Activated T-cell treated with anti-CD3 and anti-CD28 coated beads, Interleukin-2, amount 50 U/mL, for 48 hours (primary cell): ENCODE results near the gene ECPAS.
"Not testable (repeated sequence)": the region's sequence is repeated elsewhere in the genome, so short reads cannot be mapped to it uniquely, and the experiment has no call there.

ENCODE experiments used
- DNase-seq, 2 experiments: peaks; one replicate each; pipeline ENCODE4 v3.0.0-alpha.2; 2020

The ECPAS gene

DNA sequence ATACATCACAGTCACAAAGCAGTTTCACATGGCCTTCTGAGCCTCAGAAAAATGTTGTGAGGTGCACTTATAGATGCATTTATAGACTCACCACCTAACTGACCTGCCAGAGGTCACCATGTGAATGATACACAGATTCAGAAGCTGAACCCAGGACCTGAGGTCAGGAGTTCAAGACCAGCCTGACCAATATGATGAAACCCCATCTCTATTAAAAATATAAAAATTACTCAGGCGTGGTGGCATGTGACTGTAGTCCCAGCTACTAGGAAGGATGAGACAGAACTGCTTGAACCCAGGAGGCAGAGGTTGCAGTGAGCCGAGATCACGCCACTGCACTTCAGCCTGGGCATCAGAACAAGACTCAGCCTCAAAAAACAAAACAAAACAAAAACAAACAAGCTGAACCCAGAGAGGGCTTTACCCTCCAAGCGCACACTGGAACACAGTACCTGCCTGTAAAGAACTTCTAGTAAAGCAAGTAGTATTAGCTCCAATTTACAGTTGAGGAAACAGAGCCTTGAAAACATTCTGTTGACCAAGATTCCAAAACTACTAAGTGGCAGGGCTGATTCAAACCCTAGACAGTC is 16.3 kb downstream of the ECPAS start:
- DNase-seq = no peak

GRCh38 chr9:111463048-111463447 is 21.1 kb downstream of the ECPAS start:
- no peak for DNase-seq

DNA sequence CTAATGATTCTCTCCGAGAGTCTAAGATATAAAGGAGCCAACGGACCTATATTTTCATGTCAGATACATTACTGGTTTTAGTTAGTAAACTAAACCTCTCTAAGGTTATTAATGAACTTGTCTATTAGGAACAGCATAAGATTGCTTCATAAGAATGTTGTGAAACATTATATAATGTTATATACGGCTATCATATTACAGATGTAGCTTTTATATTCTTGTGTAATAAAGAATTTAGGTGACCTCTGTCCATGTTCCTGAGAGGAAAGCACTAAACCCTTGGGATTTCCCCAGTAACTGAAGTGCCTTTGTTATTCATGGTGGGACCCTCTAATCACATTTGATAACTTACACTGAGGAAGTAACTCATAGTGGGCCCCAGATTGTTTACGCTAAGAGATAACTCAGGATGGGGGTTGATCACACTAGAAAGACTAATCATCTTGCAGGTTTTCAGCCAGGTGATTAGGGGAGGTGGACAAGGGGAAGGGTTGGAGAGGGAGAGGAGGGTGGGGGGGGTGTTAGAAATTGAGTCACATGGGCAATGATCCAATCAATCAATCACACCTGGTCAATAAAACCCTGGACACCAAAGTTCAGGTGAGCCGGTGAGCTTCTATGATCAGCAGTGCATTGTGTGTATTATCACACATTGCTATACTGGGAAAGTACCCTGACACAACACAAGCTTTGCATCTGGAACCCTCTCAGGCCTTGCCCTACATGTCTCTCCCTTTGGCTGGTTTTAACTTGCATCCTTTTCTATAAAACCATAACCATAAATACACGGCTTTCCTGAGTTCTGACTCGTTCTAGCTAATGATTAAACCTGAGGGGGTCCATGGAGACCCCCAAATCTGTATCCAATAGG is 25.8 kb downstream of the ECPAS start:
- DNase-seq = no peak

DNA sequence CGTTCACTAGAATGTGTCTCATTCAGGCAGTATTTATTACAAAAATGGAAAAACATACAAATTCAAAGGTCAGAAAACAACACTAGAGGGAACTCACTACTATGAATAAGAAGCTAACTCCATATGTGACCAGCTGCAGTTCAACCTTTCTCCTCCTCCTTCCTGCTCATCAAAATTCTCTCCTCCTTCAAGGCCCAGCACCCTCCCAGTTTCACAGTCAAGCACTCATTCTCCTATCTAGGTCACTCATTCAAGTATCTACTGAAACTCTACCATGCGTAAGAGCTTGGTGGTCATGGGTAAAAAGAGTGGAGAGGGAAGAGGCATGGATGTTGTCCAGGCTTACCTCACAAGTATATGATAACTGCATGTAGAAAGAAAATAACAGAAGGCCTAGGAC is 27.7 kb downstream of the ECPAS start:
- DNase-seq = no peak

- DNase-seq = no peak
Observed at GRCh38 chr9:111455638-111456037, 28.5 kb downstream of the ECPAS start.

DNA sequence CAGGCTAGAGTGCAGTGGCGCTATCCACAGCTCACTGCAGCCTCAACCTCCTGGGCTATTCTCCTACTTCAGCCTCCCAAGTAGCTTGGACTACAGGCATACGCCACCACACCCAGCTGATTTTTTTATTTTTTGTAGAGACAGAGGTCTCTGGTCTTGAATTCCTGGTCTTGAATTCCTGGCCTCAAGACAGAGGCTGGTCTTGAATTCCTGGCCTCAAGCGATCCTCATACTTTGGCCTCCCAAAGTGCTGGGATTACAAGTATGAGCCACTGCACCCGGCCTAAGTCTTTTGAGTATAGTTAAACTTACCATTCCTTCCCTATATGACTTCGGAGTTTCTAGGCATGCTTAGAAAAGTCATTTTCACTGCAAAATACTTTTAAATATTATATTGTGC is 29.4 kb downstream of the ECPAS start:
- DNase-seq = no peak

DNA sequence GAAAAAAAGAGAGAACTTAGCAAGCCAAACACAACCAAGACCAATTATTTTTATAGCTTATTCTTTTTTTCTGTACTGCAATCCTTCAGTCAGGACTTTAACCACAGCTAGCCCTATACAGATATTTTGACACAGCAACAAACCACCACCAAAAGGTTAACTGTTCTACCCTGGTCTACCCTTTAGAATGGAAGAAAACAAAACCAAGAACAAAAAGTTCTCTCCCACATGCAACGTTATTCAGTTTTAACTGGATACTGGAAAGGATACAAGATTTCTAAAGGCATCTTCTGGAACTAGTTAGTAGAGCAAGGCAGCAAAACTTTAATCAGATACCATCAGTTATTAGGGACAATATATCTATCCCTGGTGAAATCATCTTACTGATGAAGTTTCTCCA is 32.6 kb downstream of the ECPAS start:
- no peak for DNase-seq

DNA sequence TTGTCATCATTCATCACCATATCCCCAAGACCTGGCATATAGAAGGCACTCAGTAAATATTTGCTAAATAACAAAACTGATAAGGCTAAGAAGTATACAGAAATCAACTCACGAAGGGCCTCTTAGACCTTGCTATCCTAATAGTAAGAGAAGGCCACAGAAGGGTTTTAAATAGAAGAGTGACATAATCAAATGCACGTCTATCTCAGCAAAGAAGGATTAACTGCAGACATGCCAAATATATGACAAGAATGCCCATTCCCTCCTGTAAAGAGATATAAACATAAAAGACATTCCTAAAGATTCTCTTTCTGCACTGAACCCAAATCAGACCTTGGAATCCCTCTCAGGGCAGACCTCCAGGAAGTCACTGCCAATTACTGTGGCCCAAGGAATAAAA is 34.1 kb downstream of the ECPAS start:
- DNase-seq = no peak

- no peak for DNase-seq
Observed at GRCh38 chr9:111449705-111450104, 34.5 kb downstream of the ECPAS start.

DNA sequence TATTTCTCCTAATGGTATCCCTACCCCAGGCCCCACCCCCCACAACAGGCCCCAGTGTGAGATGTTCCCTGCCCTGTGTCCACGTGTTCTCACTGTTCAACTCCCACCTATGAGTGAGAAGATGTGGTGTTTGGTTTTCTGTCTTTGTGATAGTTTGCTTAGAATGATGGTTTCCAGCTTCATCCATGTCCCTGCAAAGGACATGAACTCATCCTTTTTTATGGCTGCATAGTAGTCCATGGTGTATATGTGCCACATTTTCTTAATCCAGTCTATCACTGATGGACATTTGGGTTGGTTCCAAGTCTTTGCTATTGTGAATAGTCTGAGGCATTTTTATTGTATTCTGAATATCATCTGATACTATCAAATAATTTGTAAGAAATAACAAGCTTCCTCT is 38.4 kb downstream of the ECPAS start:
- not testable (repeated sequence) for DNase-seq

DNA sequence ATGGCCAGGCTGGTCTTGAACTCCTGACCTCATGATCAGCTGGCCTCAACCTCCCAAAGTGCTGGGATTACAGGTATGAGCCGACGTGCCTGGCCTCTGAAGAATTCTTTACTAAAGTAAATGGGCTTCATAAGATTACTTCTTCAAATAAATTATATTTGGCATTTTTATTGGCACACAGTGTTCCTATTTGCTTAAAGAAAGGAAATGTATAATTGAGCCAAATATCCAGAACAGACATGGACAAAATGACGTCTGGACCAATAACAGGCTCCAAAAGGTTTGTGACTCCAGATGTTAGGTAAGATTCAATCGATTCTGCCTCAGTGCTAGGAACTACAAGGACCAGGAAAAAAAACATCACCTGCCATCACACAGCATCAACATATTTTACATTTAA is 40.7 kb downstream of the ECPAS start:
- no peak for DNase-seq

- DNase-seq = no peak
Observed at GRCh38 chr9:111442360-111443027, 41.7 kb downstream of the ECPAS start.

GRCh38 chr9:111440226-111440625 is 44.0 kb downstream of the ECPAS start:
- no peak for DNase-seq

GRCh38 chr9:111438541-111439235 is 45.5 kb downstream of the ECPAS start:
- DNase-seq = no peak

GRCh38 chr9:111436571-111436970 is 47.6 kb downstream of the ECPAS start:
- no peak for DNase-seq

DNA sequence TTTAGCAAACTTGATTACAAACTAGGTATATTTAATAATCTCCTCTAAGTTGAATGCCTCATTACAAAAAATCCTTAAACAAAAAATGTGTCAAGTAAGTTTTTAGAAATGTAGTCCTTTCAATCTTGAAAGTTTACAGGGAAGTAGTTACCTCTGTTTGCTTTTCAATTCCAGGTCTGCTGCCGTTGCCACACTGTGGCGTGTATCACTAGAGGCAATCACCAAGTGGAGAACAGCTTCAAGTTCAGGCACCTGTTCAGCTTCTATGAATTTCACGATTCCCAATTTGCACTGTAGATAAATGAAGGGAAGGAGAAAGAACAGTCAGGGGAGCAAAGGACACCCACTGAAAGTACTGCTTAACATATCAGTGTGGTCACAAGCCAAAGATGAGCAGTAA is 51.1 kb downstream of the ECPAS start:
- no peak for DNase-seq

- DNase-seq = no peak
Observed at GRCh38 chr9:111431684-111432083, 52.5 kb downstream of the ECPAS start.

GRCh38 chr9:111429175-111429574 is 55.0 kb downstream of the ECPAS start:
- no peak for DNase-seq

DNA sequence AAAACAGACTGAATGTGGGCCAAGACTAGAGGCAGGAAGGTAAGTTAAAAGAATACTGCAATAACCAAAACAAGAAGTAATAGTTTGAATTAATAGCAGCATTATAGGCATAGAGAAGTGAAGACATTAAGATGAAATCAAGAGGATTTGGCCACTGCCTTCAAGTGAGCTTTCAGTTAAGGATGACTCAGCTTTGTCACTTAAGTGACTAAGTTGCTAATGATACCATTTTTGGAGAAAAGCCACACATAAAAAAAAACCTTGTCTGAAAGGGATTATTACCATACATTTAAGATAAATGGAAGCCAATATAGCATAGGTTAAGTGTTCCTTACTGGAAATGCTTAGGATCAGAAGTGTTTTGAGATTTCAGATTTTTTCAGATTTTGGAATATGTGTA is 57.0 kb downstream of the ECPAS start:
- no peak for DNase-seq

- no peak for DNase-seq
Observed at GRCh38 chr9:111423389-111423788, 60.8 kb downstream of the ECPAS start.

DNA sequence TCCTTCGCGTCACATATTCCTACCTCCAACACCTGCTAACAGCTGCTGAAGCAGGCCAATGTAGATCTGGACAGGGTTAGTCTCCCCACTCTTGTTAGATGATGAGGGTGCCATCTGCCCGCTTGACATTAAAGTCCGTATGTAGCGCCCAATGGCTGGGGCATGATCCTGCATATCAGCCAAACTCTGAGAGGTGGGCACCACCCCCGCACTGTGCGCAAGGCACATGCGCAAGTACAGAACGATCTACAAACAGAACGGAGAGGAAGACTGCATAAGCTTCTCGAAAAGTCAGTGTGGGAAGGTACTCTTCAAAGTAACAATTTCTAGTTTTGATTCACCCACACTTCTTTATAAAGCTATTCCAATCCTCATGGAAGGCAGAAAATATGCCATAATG is 69.8 kb downstream of the ECPAS start:
- no peak for DNase-seq

DNA sequence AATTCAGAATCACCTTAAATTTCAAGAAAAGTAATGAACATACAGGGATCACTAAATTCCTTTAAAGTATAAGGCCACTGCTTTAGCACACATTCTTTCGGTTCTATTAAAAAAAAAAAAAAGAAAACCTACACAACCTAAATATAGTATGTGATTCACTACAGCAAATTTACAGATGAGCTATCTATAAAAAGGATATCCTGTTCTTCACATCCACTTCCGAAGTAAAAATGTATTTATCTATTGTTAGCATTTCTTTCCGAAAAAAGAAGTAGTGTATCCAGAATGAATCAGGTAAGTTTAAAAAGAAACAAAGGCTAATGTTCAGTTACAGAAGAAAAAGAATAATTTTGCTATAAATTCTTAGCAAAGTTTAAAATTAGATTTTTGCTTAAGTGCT is 70.2 kb downstream of the ECPAS start:
- DNase-seq = no peak

GRCh38 chr9:111412280-111412679 is 71.9 kb downstream of the ECPAS start:
- DNase-seq = no peak

- no peak for DNase-seq
Observed at GRCh38 chr9:111411266-111411665, 72.9 kb downstream of the ECPAS start.
